Measurements from ENCODE around the gene EFHD2.
A peak's percentile ranks its signal among the peaks of the same experiment; 100 is the strongest.
"Not testable (repeated sequence)": the region's sequence is repeated elsewhere in the genome, so short reads cannot be mapped to it uniquely, and the experiment has no call there.

Gene EFHD2, protein sequence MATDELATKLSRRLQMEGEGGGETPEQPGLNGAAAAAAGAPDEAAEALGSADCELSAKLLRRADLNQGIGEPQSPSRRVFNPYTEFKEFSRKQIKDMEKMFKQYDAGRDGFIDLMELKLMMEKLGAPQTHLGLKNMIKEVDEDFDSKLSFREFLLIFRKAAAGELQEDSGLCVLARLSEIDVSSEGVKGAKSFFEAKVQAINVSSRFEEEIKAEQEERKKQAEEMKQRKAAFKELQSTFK

GRCh38 chr1:15409388-15410222 is at the start of gene EFHD2:
TSS of gene EFHD2 (plus strand) at chr1:15409888. CDS start at chr1:15409972, 84 bp downstream.
- DNase-seq: peak; percentile 92

DNA sequence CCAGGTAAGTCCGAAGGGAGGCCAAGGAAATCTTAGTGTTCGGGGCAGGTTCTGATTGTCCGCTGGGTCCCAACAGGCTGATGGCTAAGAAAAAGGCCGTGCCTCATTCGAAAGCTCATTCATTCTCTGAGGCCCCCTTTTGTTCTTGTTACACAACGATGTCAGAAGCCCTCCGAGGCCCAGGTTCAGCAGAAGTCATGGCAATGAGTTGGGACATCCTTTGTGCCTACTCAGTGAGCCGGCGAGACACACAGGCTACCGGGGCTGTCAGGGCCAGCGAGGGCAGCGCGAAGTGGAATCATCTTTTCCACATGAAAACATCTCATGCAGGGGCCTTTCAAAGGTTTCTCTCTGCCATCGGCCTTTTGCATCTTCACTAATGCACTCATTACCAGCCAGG is 49.0 kb upstream of the EFHD2 start:
- DNase-seq: no peak

DNA sequence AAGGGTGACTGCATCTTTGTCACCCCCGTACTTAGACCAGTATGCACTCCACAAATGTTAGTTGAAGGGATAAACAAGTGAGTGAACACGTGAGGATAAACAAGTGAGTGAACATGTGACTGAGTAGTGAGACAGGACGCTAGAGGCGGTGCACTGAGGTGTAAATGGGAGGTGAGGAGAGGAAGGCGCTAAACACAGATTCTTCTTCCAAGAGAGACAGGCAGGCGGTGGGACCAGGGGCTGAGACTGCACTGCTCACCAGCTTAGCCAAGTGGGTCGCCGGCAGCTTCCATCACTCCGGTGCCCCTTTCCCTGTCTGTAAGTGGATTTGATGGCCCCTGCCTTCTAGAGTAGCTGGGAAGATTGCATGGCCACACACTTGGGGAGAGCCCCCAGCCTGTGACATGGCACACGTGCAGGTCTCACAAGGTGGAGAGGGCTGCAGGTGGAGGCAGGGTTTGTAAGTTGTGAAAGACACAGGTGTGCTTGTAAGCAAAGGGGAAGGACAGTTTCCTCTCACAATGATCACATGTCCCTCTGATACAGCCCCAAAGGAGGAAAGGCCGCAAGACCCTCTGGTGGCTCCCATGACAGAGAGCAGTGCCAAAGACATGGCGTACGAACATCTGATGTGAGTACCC is 47.5 kb upstream of the EFHD2 start:
- DNase-seq: no peak

GRCh38 chr1:15362737-15363128 is 47.0 kb upstream of the EFHD2 start:
- peak; percentile 38 for DNase-seq

- DNase-seq: no peak
Observed at GRCh38 chr1:15364740-15365139, 44.9 kb upstream of the EFHD2 start.

DNA sequence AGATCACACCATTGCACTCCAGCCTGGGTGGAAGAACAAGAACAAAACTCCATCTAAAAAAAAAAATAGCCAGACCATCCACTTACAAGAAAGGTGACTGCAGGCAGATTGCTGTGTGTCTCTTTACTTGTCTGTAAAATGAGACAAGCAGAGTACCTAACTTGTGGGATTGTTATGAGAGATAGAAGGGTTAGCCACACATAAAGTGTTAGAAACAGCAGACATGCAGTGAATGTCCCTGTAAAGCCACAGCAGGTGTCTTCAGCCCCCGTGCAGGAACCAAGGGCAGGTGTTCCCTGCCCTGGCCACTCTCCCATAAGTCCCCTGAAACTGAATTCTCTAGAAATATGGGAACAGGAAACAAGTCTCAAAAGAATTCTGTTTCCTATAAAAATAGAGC is 40.8 kb upstream of the EFHD2 start:
- no peak for DNase-seq

DNA sequence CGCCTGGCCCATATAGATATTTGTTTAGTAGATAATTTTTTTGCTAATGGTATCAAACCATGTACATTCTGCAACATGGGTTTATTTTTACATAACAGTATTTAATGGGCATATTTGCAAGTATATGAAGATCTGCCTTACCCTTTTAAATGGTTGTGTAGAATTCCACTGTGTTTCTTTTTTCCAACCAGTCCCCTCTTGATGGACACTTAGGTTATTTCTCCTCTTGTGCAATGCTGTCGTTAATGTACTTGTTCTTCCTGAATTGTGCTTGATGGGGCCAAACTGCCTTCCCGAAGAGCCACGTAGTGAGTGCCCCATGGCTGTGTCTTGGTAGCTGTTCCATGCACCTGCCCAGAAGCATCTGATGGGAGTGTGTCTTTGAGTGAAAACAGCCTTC is 39.4 kb upstream of the EFHD2 start:
- DNase-seq: no peak

- DNase-seq: no peak
Observed at GRCh38 chr1:15370781-15371520, 38.7 kb upstream of the EFHD2 start.

GRCh38 chr1:15371610-15372545 is 37.8 kb upstream of the EFHD2 start:
- DNase-seq: no peak

DNA sequence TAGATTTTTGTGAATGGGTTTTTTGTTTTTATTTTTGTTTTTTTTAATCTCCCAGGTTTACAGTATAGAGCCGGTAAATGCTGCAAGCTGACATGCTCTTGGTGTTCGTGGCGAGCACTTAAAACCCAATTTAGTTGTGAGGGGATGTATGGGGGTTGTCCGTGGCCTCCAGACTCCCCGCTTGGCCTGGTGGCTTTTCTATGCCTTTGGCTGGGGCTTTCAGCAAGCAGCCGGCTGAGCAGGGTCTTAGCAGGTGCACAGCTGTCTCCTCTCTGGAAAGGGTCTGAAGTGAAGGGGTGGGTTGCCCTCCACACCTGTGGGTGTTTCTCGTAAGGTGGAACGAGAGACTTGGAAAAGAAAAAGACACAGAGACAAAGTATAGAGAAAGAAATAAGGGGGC is 31.0 kb upstream of the EFHD2 start:
- DNase-seq: no peak

DNA sequence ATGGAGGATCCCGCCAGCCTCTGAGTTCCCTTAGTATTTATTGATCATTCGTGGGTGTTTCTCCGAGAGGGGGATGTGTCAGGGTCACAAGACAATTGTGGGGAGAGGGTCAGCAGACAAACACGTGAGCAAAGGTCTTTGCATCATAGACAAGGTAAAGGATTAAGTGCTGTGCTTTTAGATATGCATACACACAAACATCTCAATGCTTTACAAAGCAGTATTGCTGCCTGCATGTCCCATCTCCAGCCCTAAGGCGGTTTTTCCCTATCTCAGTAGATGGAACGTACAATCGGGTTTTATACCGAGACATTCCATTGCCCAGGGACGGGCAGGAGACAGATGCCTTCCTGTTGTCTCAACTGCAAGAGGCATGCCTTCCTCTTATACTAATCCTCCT is 30.5 kb upstream of the EFHD2 start:
- not testable (repeated sequence) for DNase-seq

- no peak for DNase-seq
Observed at GRCh38 chr1:15380601-15381508, 28.8 kb upstream of the EFHD2 start.

- DNase-seq: no peak
Observed at GRCh38 chr1:15381805-15382204, 27.9 kb upstream of the EFHD2 start.

- no peak for DNase-seq
Observed at GRCh38 chr1:15382601-15383518, 26.8 kb upstream of the EFHD2 start.

- no peak for DNase-seq
Observed at GRCh38 chr1:15383810-15384209, 25.9 kb upstream of the EFHD2 start.

DNA sequence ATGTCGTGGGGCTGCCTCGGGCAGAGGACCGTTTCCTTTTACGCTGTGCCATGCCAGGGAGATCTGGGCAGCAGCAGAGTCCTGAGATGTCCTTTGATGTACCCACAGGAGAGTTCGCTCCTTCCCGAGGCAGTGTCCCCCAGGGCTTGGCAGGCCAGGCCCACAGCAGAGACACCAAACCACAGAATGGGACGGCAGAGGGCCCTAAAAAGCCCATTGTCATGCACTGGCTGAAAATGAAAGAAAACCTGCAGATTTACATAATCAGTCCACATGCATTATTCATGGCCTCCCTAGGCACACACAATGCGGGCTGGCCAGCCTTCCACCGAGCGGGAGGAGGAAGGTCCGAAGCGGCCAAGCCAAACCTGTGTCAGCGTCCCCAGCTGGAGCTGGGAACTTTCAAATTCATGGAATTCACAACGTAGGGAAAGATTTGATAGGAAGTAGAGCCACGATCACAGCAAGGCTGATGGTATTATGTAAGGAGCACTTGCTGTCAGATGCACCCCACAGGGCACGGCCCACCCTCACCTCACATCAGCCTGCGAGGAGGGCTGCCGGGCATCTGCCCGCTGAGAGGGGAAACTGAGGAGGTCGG is 25.3 kb upstream of the EFHD2 start:
- DNase-seq: peak; percentile 65

GRCh38 chr1:15385420-15385819 is 24.3 kb upstream of the EFHD2 start:
- no peak for DNase-seq

- DNase-seq: peak; percentile 28
Observed at GRCh38 chr1:15386164-15386749, 23.4 kb upstream of the EFHD2 start.
